Stimulated activated CD4-positive, alpha-beta T cell treated with anti-CD3 and anti-CD28 coated beads, Interleukin-12 subunit alpha, Interleukin-12 subunit beta, amount 100 ng/mL, for 4 hours (primary cell): Measurements from ENCODE around the gene GNPAT.
"Not testable (repeated sequence)": the region's sequence is repeated elsewhere in the genome, so short reads cannot be mapped to it uniquely, and the experiment has no call there.

Experiments
- DNase-seq: peaks from one replicate; pipeline ENCODE4 v3.0.0-alpha.2; 2020

GNPAT gene

GRCh38 chr1:231240883-231241735, at the start of gene GNPAT:
GNPAT (plus strand) TSS chr1:231241212; CDS start chr1:231241379, 167 bp downstream.
- peak; percentile 90 for DNase-seq

GRCh38 chr1:231192620-231193163, 48.3 kb upstream of the GNPAT start:
- DNase-seq: no peak

- DNase-seq: no peak
Observed at GRCh38 chr1:231193710-231194340, 47.2 kb upstream of the GNPAT start.

GRCh38 chr1:231194476-231194842, 46.6 kb upstream of the GNPAT start:
- no peak for DNase-seq

GRCh38 chr1:231194843-231195516, 46.0 kb upstream of the GNPAT start:
- no peak for DNase-seq

- no peak for DNase-seq
Observed at GRCh38 chr1:231196307-231196706, 44.7 kb upstream of the GNPAT start.

GRCh38 chr1:231196728-231197127, 44.3 kb upstream of the GNPAT start:
- no peak for DNase-seq

- DNase-seq: no peak
Observed at GRCh38 chr1:231199868-231200267, 41.1 kb upstream of the GNPAT start.

GRCh38 chr1:231200388-231201031, 40.5 kb upstream of the GNPAT start:
- no peak for DNase-seq

- no peak for DNase-seq
Observed at GRCh38 chr1:231201375-231201978, 39.5 kb upstream of the GNPAT start.

- no peak for DNase-seq
Observed at GRCh38 chr1:231201979-231202633, 38.9 kb upstream of the GNPAT start.

- DNase-seq: no peak
Observed at GRCh38 chr1:231203259-231204057, 37.6 kb upstream of the GNPAT start.

- no peak for DNase-seq
Observed at GRCh38 chr1:231206856-231207255, 34.2 kb upstream of the GNPAT start.

- DNase-seq: no peak
Observed at GRCh38 chr1:231207437-231207836, 33.6 kb upstream of the GNPAT start.

- DNase-seq: no peak
Observed at GRCh38 chr1:231208980-231209379, 32.0 kb upstream of the GNPAT start.

GRCh38 chr1:231209531-231209930, 31.5 kb upstream of the GNPAT start:
- no peak for DNase-seq

GRCh38 chr1:231210126-231210525, 30.9 kb upstream of the GNPAT start:
- DNase-seq: no peak

- peak; percentile 90 for DNase-seq
Observed at GRCh38 chr1:231211005-231211857, 29.8 kb upstream of the GNPAT start.

- not testable (repeated sequence) for DNase-seq
Observed at GRCh38 chr1:231212301-231212700, 28.7 kb upstream of the GNPAT start.
